Smooth muscle cell (in vitro differentiated cells): Measurements from ENCODE around the gene RGS6. TPM values are rescaled to one million over a fixed set of nuclear protein-coding genes. Genes with fewer than 3 reads are reported as not detected.
A peak's percentile ranks its signal among the peaks of the same experiment; 100 is the strongest.

ENCODE experiments used
- DNase-seq: peaks from one replicate; lab custom pipeline; 2025; ENCODE audit not compliant: unreplicated experiment; lab: John Stamatoyannopoulos, UW
- H2AFZ ChIP-seq: fragments of 200-600 bp; sonication (generic); 2 replicates; pipeline ENCODE4 v1.6.0; 2016; ENCODE audit warnings: antibody characterized with exemption, low read depth, mild to moderate bottlenecking
- H3F3A ChIP-seq: fragments of 200-600 bp; sonication (generic); 2 replicates; pipeline ENCODE4 v1.6.0; 2017; ENCODE audit warnings: antibody characterized with exemption, low read depth
- H3K27ac ChIP-seq: fragments of 200-600 bp; sonication (generic); 2 replicates; pipeline ENCODE4 v1.5.1; 2016; ENCODE audit warnings: low read depth, mild to moderate bottlenecking
- H3K27me3 ChIP-seq: fragments of 200-600 bp; sonication (generic); 2 replicates; pipeline ENCODE4 v1.6.1; 2016; ENCODE audit warnings: low read depth, mild to moderate bottlenecking
- H3K36me3 ChIP-seq: fragments of 200-600 bp; sonication (generic); 2 replicates; pipeline ENCODE4 v1.5.1; 2016; ENCODE audit warnings: low read depth
- H3K4me1 ChIP-seq: fragments of 200-600 bp; sonication (generic); 2 replicates; pipeline ENCODE4 v1.5.1; 2016; ENCODE audit warnings: low read depth
- H3K4me2 ChIP-seq: fragments of 200-600 bp; sonication (generic); 2 replicates; pipeline ENCODE4 v1.6.0; 2016; ENCODE audit warnings: mild to moderate bottlenecking
- H3K4me3 ChIP-seq: fragments of 200-600 bp; sonication (generic); 2 replicates; pipeline ENCODE4 v1.5.1; 2016; ENCODE audit warnings: mild to moderate bottlenecking
- H3K79me2 ChIP-seq: fragments of 200-600 bp; sonication (generic); 2 replicates; pipeline ENCODE4 v1.6.0; 2016; ENCODE audit warnings: low read depth, mild to moderate bottlenecking
- H3K9ac ChIP-seq: fragments of 200-600 bp; sonication (generic); 2 replicates; pipeline ENCODE4 v1.6.0; 2016; ENCODE audit warnings: low read depth
- H3K9me3 ChIP-seq: fragments of 200-600 bp; sonication (generic); replicated peaks from 2 replicates; pipeline ENCODE4 v1.5.1; 2016; ENCODE audit warnings: low read depth
- H4K20me1 ChIP-seq: fragments of 200-600 bp; sonication (generic); 2 replicates; pipeline ENCODE4 v1.6.0; 2016; ENCODE audit warnings: low read depth
- CTCF ChIP-seq: fragments of 200-600 bp; sonication (generic); IDR thresholded peaks from 2 replicates; pipeline ENCODE4 v1.5.1; 2017; ENCODE audit warnings: borderline replicate concordance, mild to moderate bottlenecking, antibody characterized with exemption; ENCODE audit not compliant: insufficient read depth, poor library complexity, severe bottlenecking
- WGBS: methylation state at CpG from one replicate; pipeline ENCODE4 v1.1.7; 2016; ENCODE audit warnings: low lambda C conversion rate; 5-methylcytosine and 5-hydroxymethylcytosine counted together
- polyA plus RNA-seq: library from polyadenylated mRNA; unstranded; fragments of >200 nt; fragmentation: Nextera tagmentation; extraction: Ambion mirVana; gene quantifications from 2 replicates; pipeline ENCODE4 v1.2.1, GENCODE V29; 2016
- total RNA-seq: library from RNA; depleted of rRNA; stranded (reverse); fragments of >200 nt; gene quantifications from 2 replicates; pipeline ENCODE4 v1.2.3, GENCODE V29; 2014

The RGS6 gene
- total and polyA plus RNA-seq, 2 experiments from 2014 or later, result 0.40 TPM; not detected in 1

- no peak for DNase-seq
- Histone ChIP-seq H3K27me3 (no peaks in the 10 kb centered on the region), H3K9ac (no peak overlapping the region), H3K4me1 (no peaks in the 10 kb centered on the region), H2AFZ (no peak overlapping the region), H3K9me3 (no peaks in the 10 kb centered on the region), H3K27ac (no peak overlapping the region), H3K36me3 (no peaks in the 10 kb centered on the region), H3K4me2 (no peak overlapping the region), H3K79me2 (no peaks in the 10 kb centered on the region), H3F3A (no peaks in the 10 kb centered on the region), H3K4me3 (no peak overlapping the region), H4K20me1 (no peaks in the 10 kb centered on the region)
- no peak for TF ChIP-seq CTCF
- WGBS, result 92% methylated on average over 2 of the region's 2 CpGs
Measured at GRCh38 chr14:72488514-72488913, 556.3 kb downstream of the RGS6 start.

GRCh38 chr14:72492196-72492595 lies 560.0 kb downstream of the RGS6 start:
- Histone ChIP-seq H4K20me1 (no peaks in the 10 kb centered on the region), H3K4me2 (no peak overlapping the region), H3F3A (no peaks in the 10 kb centered on the region), H3K27ac (peak overlapping the region; percentile 44), H3K36me3 (no peaks in the 10 kb centered on the region), H3K9me3 (no peaks in the 10 kb centered on the region), H3K9ac (no peak overlapping the region), H3K4me3 (no peak overlapping the region), H3K27me3 (no peaks in the 10 kb centered on the region), H3K4me1 (no peaks in the 10 kb centered on the region), H2AFZ (no peak overlapping the region), H3K79me2 (no peaks in the 10 kb centered on the region)
- 79% methylated on average over 5 of the region's 5 CpGs for WGBS
- no peak for TF ChIP-seq CTCF
- DNase-seq, result no peak

- Histone ChIP-seq H3K79me2 (no peaks in the 10 kb centered on the region), H2AFZ (no peak overlapping the region), H3K9me3 (no peaks in the 10 kb centered on the region), H3K36me3 (no peaks in the 10 kb centered on the region), H4K20me1 (no peaks in the 10 kb centered on the region), H3K27me3 (no peaks in the 10 kb centered on the region), H3K9ac (no peak overlapping the region), H3F3A (no peaks in the 10 kb centered on the region), H3K4me2 (no peak overlapping the region), H3K4me1 (no peaks in the 10 kb centered on the region), H3K27ac (no peak overlapping the region), H3K4me3 (no peak overlapping the region)
- TF ChIP-seq CTCF, result no peak
- 29% methylated on average over 1 of the region's 1 CpG for WGBS
- no peak for DNase-seq
Measured at GRCh38 chr14:72495668-72496067, 563.4 kb downstream of the RGS6 start.

DNA sequence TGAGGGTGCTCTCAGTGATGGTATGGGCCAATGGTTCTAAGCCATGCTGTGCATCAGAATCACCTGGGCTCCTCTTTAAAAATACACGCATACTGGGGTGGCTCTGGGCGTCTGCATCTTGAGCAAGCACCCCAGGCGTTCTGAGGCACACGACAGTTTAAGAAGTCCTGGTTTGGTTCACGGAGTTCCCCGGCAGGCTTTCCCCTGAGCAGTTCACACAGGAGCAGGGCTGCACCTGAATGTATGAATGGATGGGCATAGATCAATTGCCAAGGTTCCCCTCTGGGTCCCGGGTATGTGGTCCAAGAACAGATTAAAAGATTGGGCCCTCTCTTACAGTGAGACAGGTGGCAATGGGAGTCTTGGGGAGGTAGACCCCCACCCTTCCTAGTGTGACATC lies 566.4 kb downstream of the RGS6 start:
- Histone ChIP-seq H3K9ac (no peak overlapping the region), H3K4me3 (no peak overlapping the region), H3K4me2 (no peak overlapping the region), H3K27ac (no peak overlapping the region), H3K9me3 (no peaks in the 10 kb centered on the region), H4K20me1 (no peaks in the 10 kb centered on the region), H3F3A (no peaks in the 10 kb centered on the region), H2AFZ (no peak overlapping the region), H3K79me2 (no peaks in the 10 kb centered on the region), H3K27me3 (no peaks in the 10 kb centered on the region), H3K4me1 (no peaks in the 10 kb centered on the region), H3K36me3 (no peaks in the 10 kb centered on the region)
- TF ChIP-seq CTCF, result no peak
- no peak for DNase-seq
- 95% methylated on average over 7 of the region's 7 CpGs for WGBS
